Measurements from ENCODE around the gene ZCCHC7. TPM values are rescaled to one million over a fixed set of nuclear protein-coding genes. Genes with fewer than 3 reads are reported as not detected.

ZCCHC7 gene
- total RNA-seq, 1 donor from 2014 or later = 21.7 TPM

- Histone ChIP-seq H3K27me3 (ENCODE audit: insufficient read depth, low read length) (no peaks in the 10 kb centered on the region), H2AFZ (ENCODE audit: low read depth, low read length) (no peak overlapping the region), H3K4me2 (ENCODE audit: low read length) (no peak overlapping the region), H3K9me3 (ENCODE audit: insufficient read depth, low read depth, low read length) (no peaks in the 10 kb centered on the region), H3K27ac (ENCODE audit: low read depth, low read length) (no peak overlapping the region), H3K36me3 (ENCODE audit: insufficient read depth, low read length) (no peaks in the 10 kb centered on the region), H3K9ac (ENCODE audit: low read length) (no peak overlapping the region), H4K20me1 (ENCODE audit: insufficient read depth, low read length) (peaks cover 11% of the 10 kb centered on the region), H3K4me1 (ENCODE audit: insufficient read depth, low read length) (no peaks in the 10 kb centered on the region), H3K4me3 (ENCODE audit: insufficient read depth, low read depth, low read length) (no peak overlapping the region), H3K79me2 (ENCODE audit: insufficient read depth, low read length) (peaks cover 6% of the 10 kb centered on the region)
- Mint-ChIP-seq H3K27me3 (ENCODE audit: low read depth, unreplicated experiment) (no peaks in the 10 kb centered on the region), H3K27ac (ENCODE audit: unreplicated experiment) (no peak overlapping the region), H3K36me3 (ENCODE audit: low read depth, unreplicated experiment) (peaks cover 3% of the 10 kb centered on the region), H3K4me3 (ENCODE audit: unreplicated experiment) (no peak overlapping the region), H3K9me3 (ENCODE audit: unreplicated experiment) (no peaks in the 10 kb centered on the region), H3K4me1 (ENCODE audit: low read depth, unreplicated experiment) (peaks cover 7% of the 10 kb centered on the region)
- DNase-seq (ENCODE audit: low read depth) (no peak), FAIRE-seq (no peak)
- no peak for TF ChIP-seq EZH2 (IDR thresholded peaks at IDR 0.05; ENCODE audit: insufficient read depth, low read length)
- no peak for TF ChIP-seq CTCF (IDR thresholded peaks at IDR 0.05; ENCODE audit: insufficient read depth, low read depth, low read length)
Measured at GRCh38 chr9:37239921-37240320, 119.5 kb downstream of the ZCCHC7 start.

DNA sequence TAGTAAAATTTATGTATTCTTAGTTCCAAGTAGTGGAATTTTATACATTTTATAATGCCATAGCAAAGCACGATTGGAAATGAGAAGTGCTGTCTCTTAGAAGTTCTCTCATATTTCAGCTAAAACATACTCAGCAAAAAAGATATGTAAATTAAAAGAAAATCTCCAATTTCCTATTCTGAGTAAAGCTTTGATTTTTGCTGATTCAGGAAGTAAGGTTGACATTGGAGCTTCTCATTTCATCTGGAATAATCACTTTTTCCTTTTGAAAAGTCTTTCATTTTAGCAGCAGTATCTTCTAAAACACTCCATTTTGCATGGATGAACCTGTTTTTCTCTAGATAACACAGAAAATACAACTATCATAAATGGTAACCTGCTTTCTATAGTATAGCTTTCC is 121.0 kb downstream of the ZCCHC7 start:
- H3K4me1 Mint-ChIP-seq (ENCODE audit: low read depth, unreplicated experiment) = peaks cover 7% of the 10 kb centered on the region
- no peaks in the 10 kb centered on the region for H3K4me1 ChIP-seq (ENCODE audit: insufficient read depth, low read length)
- H3K36me3 ChIP-seq (ENCODE audit: insufficient read depth, low read length) = no peaks in the 10 kb centered on the region
- H4K20me1 ChIP-seq (ENCODE audit: insufficient read depth, low read length) = peaks cover 11% of the 10 kb centered on the region
- H3K27me3 Mint-ChIP-seq (ENCODE audit: low read depth, unreplicated experiment) = no peaks in the 10 kb centered on the region
- H3K36me3 Mint-ChIP-seq (ENCODE audit: low read depth, unreplicated experiment) = no peaks in the 10 kb centered on the region
- H3K27me3 ChIP-seq (ENCODE audit: insufficient read depth, low read length) = no peaks in the 10 kb centered on the region
- peaks cover 8% of the 10 kb centered on the region for H3K79me2 ChIP-seq (ENCODE audit: insufficient read depth, low read length)
- no peak for FAIRE-seq
- H3K9me3 Mint-ChIP-seq (ENCODE audit: unreplicated experiment) = no peaks in the 10 kb centered on the region
- TF ChIP-seq CTCF (IDR thresholded peaks at IDR 0.05; ENCODE audit: insufficient read depth, low read depth, low read length) (no peak), EZH2 (IDR thresholded peaks at IDR 0.05; ENCODE audit: insufficient read depth, low read length) (no peak)
- no peak overlapping the region for H3K4me2 ChIP-seq (ENCODE audit: low read length)
- H3K9ac ChIP-seq (ENCODE audit: low read length) = no peak overlapping the region
- no peak overlapping the region for H3K4me3 ChIP-seq (ENCODE audit: insufficient read depth, low read depth, low read length)
- no peak overlapping the region for H3K4me3 Mint-ChIP-seq (ENCODE audit: unreplicated experiment)
- no peak overlapping the region for H2AFZ ChIP-seq (ENCODE audit: low read depth, low read length)
- H3K27ac ChIP-seq (ENCODE audit: low read depth, low read length) = no peak overlapping the region
- no peak overlapping the region for H3K27ac Mint-ChIP-seq (ENCODE audit: unreplicated experiment)
- DNase-seq (ENCODE audit: low read depth) = no peak
- H3K9me3 ChIP-seq (ENCODE audit: insufficient read depth, low read depth, low read length) = no peaks in the 10 kb centered on the region

DNA sequence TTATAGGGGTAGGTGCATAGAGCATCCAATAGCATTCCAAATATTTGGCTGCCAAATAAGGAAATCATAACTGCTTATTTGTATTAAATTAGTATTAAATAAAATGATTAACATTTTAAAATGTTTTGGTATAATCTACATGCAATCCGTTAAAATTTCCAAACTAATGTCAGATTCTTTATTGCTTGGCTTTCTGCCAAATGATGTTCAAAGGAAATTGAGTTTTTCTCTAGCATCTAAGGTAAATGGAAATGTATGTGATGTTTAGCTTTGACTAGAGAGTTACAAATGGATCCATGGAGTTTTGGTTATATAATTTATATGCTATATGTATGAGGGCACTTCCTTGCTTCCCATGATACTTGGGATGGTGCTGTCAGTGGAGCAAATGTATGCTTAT is 121.7 kb downstream of the ZCCHC7 start:
- Mint-ChIP-seq H3K27me3 (ENCODE audit: low read depth, unreplicated experiment) (no peaks in the 10 kb centered on the region), H3K4me3 (ENCODE audit: unreplicated experiment) (no peak overlapping the region), H3K27ac (ENCODE audit: unreplicated experiment) (no peak overlapping the region), H3K9me3 (ENCODE audit: unreplicated experiment) (no peaks in the 10 kb centered on the region), H3K4me1 (ENCODE audit: low read depth, unreplicated experiment) (peaks cover 7% of the 10 kb centered on the region), H3K36me3 (ENCODE audit: low read depth, unreplicated experiment) (no peaks in the 10 kb centered on the region)
- Histone ChIP-seq H3K4me3 (ENCODE audit: insufficient read depth, low read depth, low read length) (no peak overlapping the region), H3K79me2 (ENCODE audit: insufficient read depth, low read length) (peaks cover 8% of the 10 kb centered on the region), H3K9me3 (ENCODE audit: insufficient read depth, low read depth, low read length) (no peaks in the 10 kb centered on the region), H4K20me1 (ENCODE audit: insufficient read depth, low read length) (peaks cover 8% of the 10 kb centered on the region), H3K4me2 (ENCODE audit: low read length) (no peak overlapping the region), H3K27ac (ENCODE audit: low read depth, low read length) (no peak overlapping the region), H3K27me3 (ENCODE audit: insufficient read depth, low read length) (no peaks in the 10 kb centered on the region), H3K36me3 (ENCODE audit: insufficient read depth, low read length) (no peaks in the 10 kb centered on the region), H3K4me1 (ENCODE audit: insufficient read depth, low read length) (no peaks in the 10 kb centered on the region), H3K9ac (ENCODE audit: low read length) (no peak overlapping the region), H2AFZ (ENCODE audit: low read depth, low read length) (no peak overlapping the region)
- TF ChIP-seq CTCF (IDR thresholded peaks at IDR 0.05; ENCODE audit: insufficient read depth, low read depth, low read length) (no peak), EZH2 (IDR thresholded peaks at IDR 0.05; ENCODE audit: insufficient read depth, low read length) (no peak)
- DNase-seq (ENCODE audit: low read depth) = no peak
- FAIRE-seq = no peak

Data from astrocyte (in vitro differentiated cells and primary cell).